Measurements from ENCODE around the gene TRIO. TPM values are rescaled to one million over a fixed set of nuclear protein-coding genes. Genes with fewer than 3 reads are reported as not detected.

The TRIO gene
- total RNA-seq, 2 experiments from 2014 or later: 9.2 to 11.3 TPM

DNA sequence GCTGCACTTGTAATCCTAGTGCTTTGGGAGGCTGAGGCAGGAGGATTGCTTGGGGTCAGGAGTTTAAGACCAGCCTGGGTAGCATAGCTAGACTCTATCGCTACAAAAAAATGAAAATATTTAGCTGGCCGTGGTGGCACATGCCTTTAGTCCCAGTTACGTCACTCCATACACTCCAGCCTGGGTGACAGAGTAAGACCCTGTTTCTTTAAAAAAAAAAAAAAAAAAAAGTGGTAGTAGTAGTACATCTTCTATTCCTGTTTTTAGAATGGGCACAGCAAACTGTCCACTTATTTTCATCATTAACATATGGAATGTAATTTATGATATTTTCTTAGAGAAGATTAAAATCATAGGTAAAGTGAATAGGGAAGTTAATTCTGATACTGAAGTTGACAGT, 48.2 kb downstream of the TRIO start:
- no peaks in the 10 kb centered on the region for H3K36me3 Mint-ChIP-seq (ENCODE audit: low read depth)
- CTCF ChIA-PET: no interaction called here
- H3K9me3 Mint-ChIP-seq (ENCODE audit: low read depth): no peaks in the 10 kb centered on the region
- POLR2A ChIA-PET: no interaction called here
- no peak for ATAC-seq
- no peaks in the 10 kb centered on the region for H3K4me1 Mint-ChIP-seq
- peaks cover 2% of the 10 kb centered on the region for H3K27me3 Mint-ChIP-seq
- no peak overlapping the region for H3K4me3 Mint-ChIP-seq
- H3K27ac Mint-ChIP-seq: no peak overlapping the region
- no peak for DNase-seq
- intact Hi-C loops (cut with DNase I, micrococcal nuclease): no loop called here

- DNase-seq: no peak
- no peaks in the 10 kb centered on the region for H3K9me3 Mint-ChIP-seq (ENCODE audit: low read depth)
- H3K4me1 Mint-ChIP-seq: no peaks in the 10 kb centered on the region
- no peaks in the 10 kb centered on the region for H3K27me3 Mint-ChIP-seq
- H3K4me3 Mint-ChIP-seq: no peak overlapping the region
- ATAC-seq: no peak
- POLR2A ChIA-PET: no interaction called here
- intact Hi-C loops (cut with DNase I, micrococcal nuclease): no loop called here
- H3K27ac Mint-ChIP-seq: no peak overlapping the region
- CTCF ChIA-PET: no interaction called here
- H3K36me3 Mint-ChIP-seq (ENCODE audit: low read depth): no peaks in the 10 kb centered on the region
These were observed 50.4 kb downstream of the TRIO start for GRCh38 chr5:14193496-14193895.

GRCh38 chr5:14195588-14195987, 52.4 kb downstream of the TRIO start:
- no peak for ATAC-seq
- Mint-ChIP-seq H3K36me3 (ENCODE audit: low read depth) (no peaks in the 10 kb centered on the region), H3K27ac (no peak overlapping the region), H3K4me3 (no peak overlapping the region), H3K9me3 (ENCODE audit: low read depth) (no peaks in the 10 kb centered on the region), H3K27me3 (no peaks in the 10 kb centered on the region), H3K4me1 (no peaks in the 10 kb centered on the region)
- DNase-seq: no peak
- ChIA-PET POLR2A (no interaction called here), CTCF (interaction anchor here (0.6 kb wide), 1 partner anchor 16 kb away, joined by 3 read pairs; no protein-coding TSS in a partner anchor)
- intact Hi-C loops (cut with DNase I, micrococcal nuclease): no loop called here

- H3K36me3 Mint-ChIP-seq (ENCODE audit: low read depth): no peaks in the 10 kb centered on the region
- no peak overlapping the region for H3K27ac Mint-ChIP-seq
- no peaks in the 10 kb centered on the region for H3K27me3 Mint-ChIP-seq
- no peak for DNase-seq
- H3K9me3 Mint-ChIP-seq (ENCODE audit: low read depth): no peaks in the 10 kb centered on the region
- POLR2A ChIA-PET: no interaction called here
- ATAC-seq: no peak
- CTCF ChIA-PET: no interaction called here
- H3K4me3 Mint-ChIP-seq: no peak overlapping the region
- no peaks in the 10 kb centered on the region for H3K4me1 Mint-ChIP-seq
- intact Hi-C loops (cut with DNase I, micrococcal nuclease): no loop called here
These were observed 53.9 kb downstream of the TRIO start for GRCh38 chr5:14197056-14197455.

- intact Hi-C loops (cut with DNase I, micrococcal nuclease): no loop called here
- POLR2A ChIA-PET: no interaction called here
- no peak overlapping the region for H3K27ac Mint-ChIP-seq
- H3K4me3 Mint-ChIP-seq: no peak overlapping the region
- CTCF ChIA-PET: no interaction called here
- H3K27me3 Mint-ChIP-seq: peaks cover 2% of the 10 kb centered on the region
- H3K36me3 Mint-ChIP-seq (ENCODE audit: low read depth): no peaks in the 10 kb centered on the region
- no peak for ATAC-seq
- H3K9me3 Mint-ChIP-seq (ENCODE audit: low read depth): no peaks in the 10 kb centered on the region
- peaks cover 3% of the 10 kb centered on the region for H3K4me1 Mint-ChIP-seq
- no peak for DNase-seq
These were observed 56.8 kb downstream of the TRIO start for GRCh38 chr5:14199902-14200301.

GRCh38 chr5:14200312-14200990, 57.3 kb downstream of the TRIO start:
- Mint-ChIP-seq H3K27ac (no peak overlapping the region), H3K27me3 (peaks cover 4% of the 10 kb centered on the region), H3K4me3 (no peak overlapping the region), H3K36me3 (ENCODE audit: low read depth) (no peaks in the 10 kb centered on the region), H3K9me3 (ENCODE audit: low read depth) (no peaks in the 10 kb centered on the region), H3K4me1 (peaks cover 7% of the 10 kb centered on the region)
- DNase-seq (no peak), ATAC-seq (no peak)
- CTCF ChIA-PET: no interaction called here
- intact Hi-C loops (cut with DNase I, micrococcal nuclease): no loop called here
- POLR2A ChIA-PET: no interaction called here

DNA sequence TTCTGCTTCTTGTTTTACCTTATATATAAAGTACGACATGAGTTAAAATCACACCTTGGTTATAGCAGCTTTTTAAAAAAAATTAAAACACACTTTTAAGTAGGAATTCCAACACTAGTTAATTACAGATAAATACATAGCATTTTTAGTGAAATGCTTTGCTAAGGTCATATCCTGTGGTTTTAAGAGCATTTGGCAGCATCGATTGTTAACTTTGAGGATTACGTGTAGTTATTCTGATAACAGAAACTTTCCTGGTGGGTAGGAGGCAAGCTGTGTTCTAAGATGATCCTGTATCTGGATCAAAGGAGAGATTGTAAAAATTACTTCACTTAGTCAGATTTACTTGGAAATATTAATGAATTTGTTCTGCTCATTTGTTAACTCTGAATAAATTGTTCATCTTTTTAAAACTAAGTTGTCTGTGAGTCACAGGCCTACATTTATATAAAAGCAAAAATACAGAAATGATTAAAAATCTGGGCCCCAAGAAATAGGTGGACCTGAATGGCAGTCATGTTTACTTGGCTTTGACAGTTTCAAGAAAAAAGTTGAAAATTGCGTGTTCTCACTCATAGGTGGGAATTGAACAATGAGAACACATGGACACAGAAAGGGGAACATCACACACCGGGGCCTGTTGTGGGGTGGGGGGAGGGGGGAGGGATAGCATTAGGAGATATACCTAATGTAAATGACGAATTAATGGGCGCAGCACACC, 58.3 kb downstream of the TRIO start:
- peaks cover 4% of the 10 kb centered on the region for H3K27me3 Mint-ChIP-seq
- no peak overlapping the region for H3K27ac Mint-ChIP-seq
- intact Hi-C loops (cut with DNase I, micrococcal nuclease): no loop called here
- H3K9me3 Mint-ChIP-seq (ENCODE audit: low read depth): no peaks in the 10 kb centered on the region
- DNase-seq (no peak), ATAC-seq (no peak)
- ChIA-PET CTCF (no interaction called here), POLR2A (no interaction called here)
- H3K36me3 Mint-ChIP-seq (ENCODE audit: low read depth): no peaks in the 10 kb centered on the region
- H3K4me3 Mint-ChIP-seq: no peak overlapping the region
- peaks cover 7% of the 10 kb centered on the region for H3K4me1 Mint-ChIP-seq

GRCh38 chr5:14202462-14202861, 59.3 kb downstream of the TRIO start:
- intact Hi-C loops (cut with DNase I, micrococcal nuclease): no loop called here
- Mint-ChIP-seq H3K9me3 (ENCODE audit: low read depth) (no peaks in the 10 kb centered on the region), H3K4me3 (no peak overlapping the region), H3K27me3 (peaks cover 4% of the 10 kb centered on the region), H3K36me3 (ENCODE audit: low read depth) (no peaks in the 10 kb centered on the region), H3K27ac (no peak overlapping the region), H3K4me1 (peaks cover 7% of the 10 kb centered on the region)
- ATAC-seq: no peak
- ChIA-PET CTCF (no interaction called here), POLR2A (interaction anchor here (0.7 kb wide), 1 partner anchor 43 kb away, joined by 3 read pairs; no protein-coding TSS in a partner anchor)
- DNase-seq: no peak

DNA sequence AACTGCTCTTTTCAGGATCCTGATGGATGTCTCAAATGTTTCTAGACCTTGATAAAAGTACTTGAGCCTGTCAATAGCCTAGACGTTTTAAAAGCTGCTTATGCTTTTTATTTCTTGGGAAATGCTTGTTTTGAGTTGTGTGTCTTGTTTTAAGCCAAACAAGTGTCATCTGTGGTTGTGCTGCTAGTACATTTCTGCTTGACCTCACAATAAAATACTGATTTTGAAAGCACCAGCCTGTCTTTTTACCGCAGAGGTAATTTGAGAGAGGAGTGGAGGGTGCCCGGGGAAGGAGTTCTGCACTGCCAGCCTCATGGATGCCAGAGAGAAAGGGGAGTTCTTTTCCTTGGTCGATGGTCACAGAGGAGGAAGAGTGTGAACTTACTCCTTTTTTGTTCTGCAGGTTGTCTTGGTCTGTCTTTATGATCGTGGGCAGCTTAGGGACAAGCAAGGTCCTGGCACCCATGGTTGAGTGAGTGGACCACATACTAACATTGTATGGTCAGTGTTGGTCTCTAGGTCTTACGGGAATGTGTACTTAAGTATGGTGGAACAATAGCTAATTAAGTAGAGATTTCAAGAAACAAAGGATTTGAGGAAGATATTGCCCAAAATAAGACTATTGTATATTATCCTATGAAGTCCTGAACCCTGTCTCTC, 61.0 kb downstream of the TRIO start:
- H3K36me3 Mint-ChIP-seq (ENCODE audit: low read depth): no peaks in the 10 kb centered on the region

DNA sequence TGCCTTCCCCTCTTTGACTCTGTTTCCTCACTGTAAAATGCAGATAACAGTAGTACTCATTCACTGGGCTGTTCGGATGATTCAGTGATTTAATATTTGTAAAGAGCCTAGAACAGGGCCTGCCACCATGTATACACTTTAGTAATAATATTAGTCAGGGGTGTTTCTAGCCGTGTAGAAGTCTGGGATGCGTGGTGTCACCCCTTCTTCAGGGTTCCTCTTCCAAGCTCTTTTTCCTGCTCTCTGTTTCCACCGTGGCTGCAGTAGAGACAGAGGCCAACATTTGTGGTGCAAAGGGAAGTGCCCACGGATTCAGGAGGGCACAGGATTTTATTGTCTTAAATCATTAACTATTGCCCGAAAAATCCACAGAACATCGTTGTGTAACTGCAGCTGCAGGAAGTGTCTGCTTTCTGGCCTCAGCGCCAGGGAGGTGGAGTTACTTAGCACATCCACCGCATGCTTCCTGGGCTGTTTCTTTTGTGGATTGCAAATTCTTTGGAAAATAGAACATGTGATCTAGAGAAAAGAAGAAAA, 61.7 kb downstream of the TRIO start:
- no peaks in the 10 kb centered on the region for H3K9me3 Mint-ChIP-seq (ENCODE audit: low read depth)
- CTCF ChIA-PET: no interaction called here
- POLR2A ChIA-PET: no interaction called here
- intact Hi-C loops (cut with DNase I, micrococcal nuclease): no loop called here
- ATAC-seq: no peak
- no peaks in the 10 kb centered on the region for H3K36me3 Mint-ChIP-seq (ENCODE audit: low read depth)
- no peak overlapping the region for H3K27ac Mint-ChIP-seq
- no peak overlapping the region for H3K4me3 Mint-ChIP-seq
- H3K27me3 Mint-ChIP-seq: peaks cover 4% of the 10 kb centered on the region
- no peak for DNase-seq
- H3K4me1 Mint-ChIP-seq: peaks cover 12% of the 10 kb centered on the region

More for the DNA sequence above, 61.0 kb downstream of the TRIO start:
- Mint-ChIP-seq H3K9me3 (ENCODE audit: low read depth) (no peaks in the 10 kb centered on the region), H3K4me1 (peaks cover 12% of the 10 kb centered on the region), H3K27ac (no peak overlapping the region), H3K4me3 (no peak overlapping the region), H3K27me3 (peaks cover 4% of the 10 kb centered on the region)
- CTCF ChIA-PET: no interaction called here
- intact Hi-C loops (cut with DNase I, micrococcal nuclease): no loop called here
- DNase-seq (no peak), ATAC-seq (no peak)
- POLR2A ChIA-PET: no interaction called here

- no peak overlapping the region for H3K27ac Mint-ChIP-seq
- CTCF ChIA-PET: no interaction called here
- intact Hi-C loops (cut with DNase I, micrococcal nuclease): no loop called here
- no peaks in the 10 kb centered on the region for H3K36me3 Mint-ChIP-seq (ENCODE audit: low read depth)
- no peak overlapping the region for H3K4me3 Mint-ChIP-seq
- no peak for ATAC-seq
- no peak for DNase-seq
- peaks cover 12% of the 10 kb centered on the region for H3K4me1 Mint-ChIP-seq
- POLR2A ChIA-PET: no interaction called here
- H3K27me3 Mint-ChIP-seq: peaks cover 4% of the 10 kb centered on the region
- H3K9me3 Mint-ChIP-seq (ENCODE audit: low read depth): no peaks in the 10 kb centered on the region
These were observed 63.0 kb downstream of the TRIO start for GRCh38 chr5:14206028-14206725.
